Astrocyte of the spinal cord (primary cell): Measurements from ENCODE around the gene GGACT.
A peak's percentile ranks its signal among the peaks of the same experiment; 100 is the strongest.
"Not testable (repeated sequence)": the region's sequence is repeated elsewhere in the genome, so short reads cannot be mapped to it uniquely, and the experiment has no call there.

Experiments
- DNase-seq: peaks from one replicate; pipeline ENCODE4 v3.0.0; 2011; ENCODE audit warnings: low read depth, low spot score
- H3K4me3 ChIP-seq: 2 replicates; pipeline ENCODE4 v1.5.1; 2011; ENCODE audit warnings: low read depth, mild to moderate bottlenecking, low read length, moderate library complexity
- CTCF ChIP-seq: IDR thresholded peaks from 2 replicates; pipeline ENCODE4 v1.5.1; 2012; ENCODE audit warnings: low read depth, mild to moderate bottlenecking, low read length, inconsistent platforms
- in situ Hi-C: cut with HindIII; loops from 2 replicates; pipeline ENCODE4 v1.10.0; 2017; ENCODE audit warnings: low sequenced_read_pairs

GGACT gene

GRCh38 chr13:100594731-100595130, 6.1 kb upstream of the GGACT start:
- in situ Hi-C loops = no loop called here
- H3K4me3 ChIP-seq = no peak overlapping the region
- DNase-seq = no peak
- peak; percentile 24 for TF ChIP-seq CTCF

GRCh38 chr13:100594255-100594654, 5.7 kb upstream of the GGACT start:
- in situ Hi-C loops = no loop called here
- no peak for TF ChIP-seq CTCF
- DNase-seq = no peak
- H3K4me3 ChIP-seq = no peak overlapping the region

GRCh38 chr13:100589178-100589725, 663 bp upstream of the GGACT start:
- TF ChIP-seq CTCF = no peak
- no peak for DNase-seq
- H3K4me3 ChIP-seq = no peak overlapping the region
- in situ Hi-C loops = no loop called here

- in situ Hi-C loops = no loop called here
- no peak overlapping the region for H3K4me3 ChIP-seq
- peak; percentile 53 for DNase-seq
- TF ChIP-seq CTCF = no peak
These were observed 3.7 kb downstream of the GGACT start for GRCh38 chr13:100584896-100585295.

- no peak for TF ChIP-seq CTCF
- no peak for DNase-seq
- no peak overlapping the region for H3K4me3 ChIP-seq
- in situ Hi-C loops = no loop called here
These were observed 7.1 kb downstream of the GGACT start for GRCh38 chr13:100581504-100581903.

GRCh38 chr13:100581030-100581429, 7.6 kb downstream of the GGACT start:
- TF ChIP-seq CTCF = no peak

GRCh38 chr13:100580045-100580444, 8.5 kb downstream of the GGACT start:
- no peak for TF ChIP-seq CTCF
- no peak overlapping the region for H3K4me3 ChIP-seq
- DNase-seq = no peak
- in situ Hi-C loops = no loop called here

More at GRCh38 chr13:100581030-100581429, 7.6 kb downstream of the GGACT start:
- no peak overlapping the region for H3K4me3 ChIP-seq
- no peak for DNase-seq
- in situ Hi-C loops = no loop called here

- in situ Hi-C loops, H3K4me3 ChIP-seq, DNase-seq: not testable (repeated sequence)
These were observed 11.3 kb downstream of the GGACT start for GRCh38 chr13:100577239-100577638.
